A549 (cell line): ENCODE data around the gene SPRED3.

ENCODE experiments used
- CEBPB ChIP-seq, 2 experiments: fragments of >200 bp in 1 of 2; sonication (Bioruptor Twin) in 1 of 2; formaldehyde crosslinking in 1 of 2; IDR thresholded peaks; 2 replicates each; pipeline ENCODE4 v1.6.1; 2012 to 2016
- CTCF ChIP-seq: fragments of >200 bp; sonication (Bioruptor Twin); formaldehyde crosslinking; IDR thresholded peaks from 3 replicates; pipeline ENCODE4 v1.5.1; 2016
- EP300 ChIP-seq, 2 experiments: fragments of >200 bp; sonication (Bioruptor Twin); formaldehyde crosslinking; IDR thresholded peaks; 2 replicates in 1 of 2; 3 replicates in 1 of 2; pipeline ENCODE4 v1.6.1; 2016 to 2017
- HDAC2 ChIP-seq: fragments of 200-600 bp; sonication (generic); IDR thresholded peaks from 2 replicates; pipeline ENCODE4 v1.6.1; 2016
- KDM1A ChIP-seq: fragments of 200-600 bp; sonication (generic); IDR thresholded peaks from 2 replicates; pipeline ENCODE4 v1.6.1; 2016; ENCODE audit warnings: low read depth, mild to moderate bottlenecking
- MAX ChIP-seq: IDR thresholded peaks from 2 replicates; pipeline ENCODE4 v1.6.1; 2012
- MAZ ChIP-seq: fragments of 150-350 bp; IDR thresholded peaks from 2 replicates; pipeline ENCODE4 v1.6.1; 2014; ENCODE audit warnings: antibody characterized with exemption, low read depth, low read length, borderline replicate concordance
- MYC ChIP-seq: IDR thresholded peaks from 2 replicates; pipeline ENCODE4 v1.6.1; 2012; ENCODE audit warnings: mild to moderate bottlenecking, inconsistent platforms, low read length, improper control_type of control experiment, borderline replicate concordance
- POLR2AphosphoS2 ChIP-seq: conservative IDR thresholded peaks from 2 replicates; pipeline ENCODE4 v1.6.1; 2012; ENCODE audit warnings: low read length, improper control_type of control experiment, inconsistent platforms
- REST ChIP-seq: fragments of 200-600 bp; sonication (generic); IDR thresholded peaks from 2 replicates; pipeline ENCODE4 v1.6.1; 2016; ENCODE audit warnings: antibody characterized with exemption, mild to moderate bottlenecking, moderate library complexity
- RFX5 ChIP-seq: fragments of 450-650 bp; IDR thresholded peaks from 2 replicates; pipeline ENCODE4 v1.7.1; 2014; ENCODE audit warnings: antibody characterized with exemption, mild to moderate bottlenecking, moderate library complexity

GRCh38 chr19:38417544-38418506, 29.3 kb downstream of the SPRED3 start:
- TF ChIP-seq EP300 (IDR thresholded peaks at IDR 0.05), result no peak
- no peak for TF ChIP-seq CTCF
- no peak for TF ChIP-seq RFX5
- TF ChIP-seq POLR2AphosphoS2, result no peak
- TF ChIP-seq REST, result no peak
- TF ChIP-seq HDAC2, result no peak
- 0 out of 2 replicates have a peak, but pooled peaks have one; percentile 12 for TF ChIP-seq MAX
- no peak for TF ChIP-seq MYC
- TF ChIP-seq CEBPB (IDR thresholded peaks at IDR 0.05), result no peak
- no peak for TF ChIP-seq KDM1A
- no peak for TF ChIP-seq MAZ
